Measurements from ENCODE around the gene SPATA31D4. TPM values are rescaled to one million over a fixed set of nuclear protein-coding genes. Genes with fewer than 3 reads are reported as not detected.
"Not testable (repeated sequence)": the region's sequence is repeated elsewhere in the genome, so short reads cannot be mapped to it uniquely, and the experiment has no call there.

SPATA31D4 gene
- polyA plus RNA-seq, 1 experiment, result not detected

DNA sequence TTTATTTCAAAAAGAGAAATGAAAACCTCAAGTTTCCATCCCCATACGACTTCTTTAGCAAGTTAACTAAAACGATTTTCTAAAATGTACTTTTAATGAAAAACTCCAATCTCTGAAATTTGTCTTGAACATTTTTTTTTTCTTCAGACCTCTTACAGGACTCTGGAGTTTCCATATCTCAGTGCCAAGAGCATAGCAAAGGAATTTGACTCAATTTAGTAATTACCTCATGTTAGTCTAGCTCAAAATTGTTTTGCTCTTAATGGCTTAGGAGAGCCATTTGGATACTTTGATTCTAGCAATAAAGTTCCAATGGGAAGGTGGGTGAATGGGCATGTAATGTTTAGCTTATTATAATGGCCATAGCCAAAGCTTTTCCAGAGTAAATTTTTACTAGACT is 26.0 kb upstream of the SPATA31D4 start:
- TF ChIP-seq, protein P1, sequence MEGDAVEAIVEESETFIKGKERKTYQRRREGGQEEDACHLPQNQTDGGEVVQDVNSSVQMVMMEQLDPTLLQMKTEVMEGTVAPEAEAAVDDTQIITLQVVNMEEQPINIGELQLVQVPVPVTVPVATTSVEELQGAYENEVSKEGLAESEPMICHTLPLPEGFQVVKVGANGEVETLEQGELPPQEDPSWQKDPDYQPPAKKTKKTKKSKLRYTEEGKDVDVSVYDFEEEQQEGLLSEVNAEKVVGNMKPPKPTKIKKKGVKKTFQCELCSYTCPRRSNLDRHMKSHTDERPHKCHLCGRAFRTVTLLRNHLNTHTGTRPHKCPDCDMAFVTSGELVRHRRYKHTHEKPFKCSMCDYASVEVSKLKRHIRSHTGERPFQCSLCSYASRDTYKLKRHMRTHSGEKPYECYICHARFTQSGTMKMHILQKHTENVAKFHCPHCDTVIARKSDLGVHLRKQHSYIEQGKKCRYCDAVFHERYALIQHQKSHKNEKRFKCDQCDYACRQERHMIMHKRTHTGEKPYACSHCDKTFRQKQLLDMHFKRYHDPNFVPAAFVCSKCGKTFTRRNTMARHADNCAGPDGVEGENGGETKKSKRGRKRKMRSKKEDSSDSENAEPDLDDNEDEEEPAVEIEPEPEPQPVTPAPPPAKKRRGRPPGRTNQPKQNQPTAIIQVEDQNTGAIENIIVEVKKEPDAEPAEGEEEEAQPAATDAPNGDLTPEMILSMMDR (IDR thresholded peaks at IDR 0.05; ENCODE audit: insufficient read depth, low read depth, low read length), result no peak
- Histone ChIP-seq H3K27me3 (ENCODE audit: control insufficient read depth, insufficient read depth, low read length) (peaks cover 2% of the 10 kb centered on the region; the same call in 1 of the 2 replicates), H3K4me3 (ENCODE audit: low read depth, low read length) (no peak overlapping the region), H3K36me3 (ENCODE audit: control insufficient read depth, insufficient read depth, low read length) (no peaks in the 10 kb centered on the region)
- ChIA-PET POLR2A (no interaction called here), CTCF (no interaction called here)
- no peak for DNase-seq (ENCODE audit: low read depth)

GRCh38 chr9:81902626-81903025 is 25.6 kb upstream of the SPATA31D4 start:
- CTCF ChIA-PET, result no interaction called here
- Histone ChIP-seq H3K36me3 (ENCODE audit: control insufficient read depth, insufficient read depth, low read length) (no peaks in the 10 kb centered on the region), H3K27me3 (ENCODE audit: control insufficient read depth, insufficient read depth, low read length) (peaks cover 2% of the 10 kb centered on the region; the same call in 1 of the 2 replicates), H3K4me3 (ENCODE audit: low read depth, low read length) (no peak overlapping the region)
- POLR2A ChIA-PET, result no interaction called here
- TF ChIP-seq, protein P1 (IDR thresholded peaks at IDR 0.05; ENCODE audit: insufficient read depth, low read depth, low read length), result no peak
- DNase-seq (ENCODE audit: low read depth), result no peak

- CTCF ChIA-PET, result no interaction called here
- TF ChIP-seq, protein P1 (IDR thresholded peaks at IDR 0.05; ENCODE audit: insufficient read depth, low read depth, low read length), result no peak
- H3K4me3 ChIP-seq (ENCODE audit: low read depth, low read length), result no peak overlapping the region
- POLR2A ChIA-PET, result no interaction called here
- H3K27me3 ChIP-seq (ENCODE audit: control insufficient read depth, insufficient read depth, low read length), result 0 out of 2 replicates have a peak, but pooled peaks cover 2% of the 10 kb centered on the region
- no peak for DNase-seq (ENCODE audit: low read depth)
- no peaks in the 10 kb centered on the region for H3K36me3 ChIP-seq (ENCODE audit: control insufficient read depth, insufficient read depth, low read length)
These were observed 21.6 kb upstream of the SPATA31D4 start for GRCh38 chr9:81906671-81907070.

DNA sequence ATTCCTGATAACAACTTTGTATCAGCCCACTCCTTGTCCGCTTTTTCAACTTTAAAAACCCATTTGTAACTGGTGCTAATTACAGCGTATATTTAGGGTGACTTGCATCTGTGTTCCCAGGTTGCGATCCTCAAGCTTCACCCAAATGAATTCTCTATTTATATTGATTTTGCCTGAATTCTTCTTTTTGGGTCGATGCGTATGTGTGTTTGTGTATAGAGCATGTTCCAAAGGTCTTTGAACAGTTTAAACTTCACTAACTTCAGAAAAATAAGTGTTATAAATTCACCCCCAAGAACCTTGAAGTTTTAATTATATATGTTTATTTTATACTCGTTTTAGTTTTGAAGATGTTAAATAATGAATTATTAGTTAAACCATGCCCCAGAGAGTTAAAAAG is 16.1 kb upstream of the SPATA31D4 start:
- Histone ChIP-seq H3K36me3 (ENCODE audit: control insufficient read depth, insufficient read depth, low read length) (no peaks in the 10 kb centered on the region), H3K27me3 (ENCODE audit: control insufficient read depth, insufficient read depth, low read length) (no peaks in the 10 kb centered on the region), H3K4me3 (ENCODE audit: low read depth, low read length) (no peak overlapping the region)
- TF ChIP-seq, protein P1 (IDR thresholded peaks at IDR 0.05; ENCODE audit: insufficient read depth, low read depth, low read length), result no peak
- ChIA-PET CTCF (interaction anchor here (0.6 kb wide), 2 partner anchors 375 to 906 kb away, joined by 3 to 4 read pairs; no protein-coding TSS in a partner anchor), POLR2A (no interaction called here)
- DNase-seq (ENCODE audit: low read depth), result no peak

DNA sequence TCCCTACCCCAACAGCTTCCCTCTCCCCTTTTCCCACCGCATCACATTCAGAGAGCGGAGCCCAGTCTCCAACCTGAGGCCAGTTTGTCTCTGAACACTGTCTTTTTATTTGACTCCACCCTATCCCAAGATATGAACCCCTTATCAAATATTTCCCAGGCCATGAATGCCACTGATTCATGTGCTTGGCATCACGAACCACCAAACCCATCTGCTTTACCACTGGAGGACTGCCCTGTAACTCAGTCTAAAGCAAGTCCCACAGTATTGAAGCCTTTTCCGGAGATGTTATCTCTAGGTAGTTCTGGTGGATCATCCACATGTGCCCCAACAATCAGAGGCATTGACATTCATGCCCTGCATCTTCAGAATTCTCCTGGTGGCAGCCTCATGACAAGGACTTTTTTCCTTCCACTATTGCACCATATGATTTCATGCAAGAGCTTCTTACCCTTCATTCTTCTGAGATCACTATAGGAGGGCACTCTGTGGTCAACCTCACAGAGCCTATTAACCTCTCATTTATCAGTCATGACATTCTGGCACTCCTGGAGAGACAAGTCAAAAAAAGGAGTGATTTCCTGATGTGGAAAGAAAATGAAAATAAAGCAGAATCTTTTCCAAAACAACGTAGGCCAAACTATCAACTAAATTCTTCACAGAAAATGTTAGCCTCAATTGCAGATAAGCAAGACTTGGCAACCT is 12.3 kb upstream of the SPATA31D4 start:
- no peaks in the 10 kb centered on the region for H3K36me3 ChIP-seq (ENCODE audit: control insufficient read depth, insufficient read depth, low read length)
- TF ChIP-seq, protein P1 (IDR thresholded peaks at IDR 0.05; ENCODE audit: insufficient read depth, low read depth, low read length), result no peak
- ChIA-PET POLR2A (no interaction called here), CTCF (no interaction called here)
- no peak overlapping the region for H3K4me3 ChIP-seq (ENCODE audit: low read depth, low read length)
- no peak for DNase-seq (ENCODE audit: low read depth)
- H3K27me3 ChIP-seq (ENCODE audit: control insufficient read depth, insufficient read depth, low read length), result no peaks in the 10 kb centered on the region

DNA sequence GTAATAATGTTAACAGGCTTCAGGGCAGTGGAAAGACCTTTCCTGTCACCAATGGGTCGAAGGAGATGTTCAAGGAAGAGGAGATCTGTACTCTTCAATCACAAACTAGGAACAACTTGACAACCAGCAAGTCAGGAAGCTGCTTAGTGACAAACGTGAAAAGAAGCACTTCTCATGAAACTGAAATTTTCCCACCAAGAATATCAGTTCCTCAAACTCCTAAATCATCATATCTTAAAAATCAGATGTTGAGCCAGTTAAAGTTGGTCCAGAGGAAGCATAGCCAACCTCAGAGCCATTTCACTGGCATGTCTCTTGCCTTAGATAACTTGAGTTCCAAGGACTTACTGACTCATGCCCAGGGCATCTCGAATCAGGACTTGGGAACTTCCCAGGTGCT is 9.7 kb upstream of the SPATA31D4 start:
- H3K36me3 ChIP-seq (ENCODE audit: control insufficient read depth, insufficient read depth, low read length); POLR2A ChIA-PET; H3K27me3 ChIP-seq (ENCODE audit: control insufficient read depth, insufficient read depth, low read length); CTCF ChIA-PET; DNase-seq (ENCODE audit: low read depth); H3K4me3 ChIP-seq (ENCODE audit: low read depth, low read length): not testable (repeated sequence)

- DNase-seq (ENCODE audit: low read depth); H3K27me3 ChIP-seq (ENCODE audit: control insufficient read depth, insufficient read depth, low read length); H3K4me3 ChIP-seq (ENCODE audit: low read depth, low read length); POLR2A ChIA-PET; CTCF ChIA-PET; H3K36me3 ChIP-seq (ENCODE audit: control insufficient read depth, insufficient read depth, low read length): not testable (repeated sequence)
These were observed 1.9 kb downstream of the SPATA31D4 start for GRCh38 chr9:81930147-81930546.

- H3K4me3 ChIP-seq (ENCODE audit: low read depth, low read length); H3K36me3 ChIP-seq (ENCODE audit: control insufficient read depth, insufficient read depth, low read length); POLR2A ChIA-PET; DNase-seq (ENCODE audit: low read depth); H3K27me3 ChIP-seq (ENCODE audit: control insufficient read depth, insufficient read depth, low read length); CTCF ChIA-PET: not testable (repeated sequence)
These were observed 5.3 kb downstream of the SPATA31D4 start for GRCh38 chr9:81933547-81933946.

Measured in BJ (cell line).